Measurements from ENCODE around the gene FRY. TPM values are rescaled to one million over a fixed set of nuclear protein-coding genes. Genes with fewer than 3 reads are reported as not detected.

FRY gene
- total RNA-seq, 1 donor from 2014 or later: 112 TPM

DNA sequence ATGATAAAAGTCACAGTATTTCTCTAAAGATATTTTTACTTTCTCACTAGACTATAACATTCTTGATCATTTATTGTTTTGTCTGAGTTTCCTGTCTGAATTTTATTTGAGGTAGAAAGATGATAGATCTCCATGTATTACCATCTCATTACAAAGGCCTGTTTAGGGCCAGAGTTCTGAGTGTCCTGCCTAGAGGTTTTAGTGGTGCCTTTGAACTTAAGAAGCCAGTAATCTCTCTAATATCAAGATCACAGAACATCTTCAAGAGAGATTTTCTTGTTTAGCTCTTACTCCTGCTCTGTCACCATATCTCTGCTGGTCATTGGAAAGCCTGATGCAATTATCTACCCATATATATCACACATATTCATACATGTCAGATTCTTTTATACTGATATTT is 182.1 kb downstream of the FRY start:
- no peak for DNase-seq (ENCODE audit: low spot score)

DNA sequence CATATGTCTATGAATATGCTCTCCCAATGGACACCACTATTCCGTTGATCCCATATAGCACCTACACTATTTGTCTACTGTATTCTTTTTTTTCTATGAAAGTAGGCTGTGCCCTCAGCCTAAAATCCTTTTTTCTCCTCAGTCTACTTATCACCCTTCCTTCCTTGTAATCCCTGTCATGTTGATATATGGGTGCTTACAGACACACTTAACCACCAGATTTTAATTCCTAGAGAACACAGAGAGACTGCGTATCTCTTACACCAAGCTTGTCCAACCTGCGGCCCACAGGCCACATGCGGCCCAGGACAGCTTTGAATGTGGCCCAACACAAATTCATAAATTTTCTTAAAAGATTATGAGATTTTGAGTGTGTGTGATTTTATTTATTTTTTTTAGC is 182.5 kb downstream of the FRY start:
- no peak for DNase-seq (ENCODE audit: low spot score)

DNA sequence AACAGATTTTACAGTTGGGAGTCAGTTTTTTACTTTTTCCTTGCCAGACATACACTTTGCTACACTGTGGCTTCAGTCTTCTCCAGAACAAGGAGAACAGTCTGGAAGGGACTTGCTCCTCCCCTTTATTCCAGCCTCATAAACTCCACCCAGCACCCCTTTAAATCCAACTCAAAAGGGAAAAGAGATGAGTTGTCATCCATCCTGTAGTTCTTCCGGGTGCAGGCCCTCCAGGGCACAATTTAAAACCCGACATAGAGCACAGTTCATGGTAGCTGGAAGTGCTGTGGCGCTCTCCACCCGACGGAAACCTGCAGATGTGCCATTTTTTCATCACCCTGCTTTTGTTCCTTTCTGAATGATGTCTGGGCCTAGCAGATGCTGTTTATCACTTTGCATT is 184.7 kb downstream of the FRY start:
- DNase-seq (ENCODE audit: low spot score): no peak

DNA sequence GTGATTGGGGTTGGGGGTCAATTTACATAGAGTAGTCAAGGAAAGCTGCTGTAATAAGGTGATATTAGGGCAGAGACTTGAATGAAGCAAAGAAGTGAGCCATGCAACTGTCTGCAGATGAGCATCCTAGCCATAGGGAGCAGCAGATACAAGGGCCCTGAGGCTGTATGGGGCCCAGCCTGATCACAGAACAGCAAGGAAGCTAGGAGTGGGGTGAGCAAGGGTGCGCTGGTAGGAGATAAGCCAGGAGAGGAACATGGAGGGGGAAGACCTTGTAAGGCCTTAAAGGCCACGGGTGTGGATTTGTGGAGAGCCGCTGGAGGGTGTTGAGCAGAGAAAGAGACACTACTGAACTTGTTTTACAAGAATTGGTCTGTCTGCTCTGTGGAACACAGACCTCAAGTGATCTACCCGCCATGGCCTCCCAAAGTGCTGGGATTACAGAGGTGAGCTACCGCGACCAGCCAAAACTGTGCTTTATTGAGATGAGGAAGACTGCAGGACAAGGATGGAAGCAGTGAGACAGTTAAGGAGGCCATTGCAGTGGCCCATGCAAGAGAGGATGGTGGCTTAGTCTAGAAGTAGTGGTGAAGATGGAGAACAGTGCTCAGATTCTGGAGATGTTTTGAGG is 190.6 kb downstream of the FRY start:
- no peak for DNase-seq (ENCODE audit: low spot score)

DNA sequence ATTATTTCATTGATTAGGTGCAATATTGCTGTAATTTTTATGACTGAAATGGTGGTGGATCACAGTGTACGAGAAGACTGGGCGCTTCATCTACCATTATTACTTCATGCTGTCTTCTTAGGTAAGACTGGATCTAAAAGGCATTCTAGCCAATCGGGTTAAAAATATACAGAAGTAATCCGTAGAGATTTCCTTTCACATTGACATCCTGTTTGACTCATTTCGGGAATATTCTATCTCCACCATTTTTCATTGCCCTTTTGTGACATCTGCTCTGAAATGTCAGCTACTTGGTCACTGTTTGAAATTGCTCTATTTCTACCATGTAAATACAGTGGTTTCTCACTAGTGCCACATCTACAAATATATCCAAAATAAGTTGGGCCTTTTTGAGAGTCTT is 193.3 kb downstream of the FRY start:
- DNase-seq (ENCODE audit: low spot score): no peak

DNA sequence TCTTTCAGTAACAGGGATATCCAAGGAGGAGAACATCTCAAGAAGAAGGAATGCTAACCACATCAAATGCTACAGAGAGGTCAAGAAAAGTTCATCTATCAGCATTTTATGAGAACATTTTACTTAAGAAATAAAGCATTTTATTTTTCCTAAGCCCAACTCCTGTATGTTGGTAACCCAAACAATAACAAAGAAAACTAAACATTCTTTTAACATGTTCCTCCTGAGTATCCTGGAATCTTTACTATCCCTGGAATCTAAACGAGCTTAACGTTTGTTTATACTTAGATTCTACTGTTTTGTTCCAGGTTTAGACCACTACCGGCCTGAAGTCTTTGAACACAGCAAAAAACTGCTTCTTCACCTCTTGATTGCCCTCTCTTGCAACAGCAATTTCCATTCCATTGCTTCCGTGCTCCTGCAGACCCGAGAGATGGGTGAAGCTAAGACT is 193.9 kb downstream of the FRY start:
- no peak for DNase-seq (ENCODE audit: low spot score)

DNA sequence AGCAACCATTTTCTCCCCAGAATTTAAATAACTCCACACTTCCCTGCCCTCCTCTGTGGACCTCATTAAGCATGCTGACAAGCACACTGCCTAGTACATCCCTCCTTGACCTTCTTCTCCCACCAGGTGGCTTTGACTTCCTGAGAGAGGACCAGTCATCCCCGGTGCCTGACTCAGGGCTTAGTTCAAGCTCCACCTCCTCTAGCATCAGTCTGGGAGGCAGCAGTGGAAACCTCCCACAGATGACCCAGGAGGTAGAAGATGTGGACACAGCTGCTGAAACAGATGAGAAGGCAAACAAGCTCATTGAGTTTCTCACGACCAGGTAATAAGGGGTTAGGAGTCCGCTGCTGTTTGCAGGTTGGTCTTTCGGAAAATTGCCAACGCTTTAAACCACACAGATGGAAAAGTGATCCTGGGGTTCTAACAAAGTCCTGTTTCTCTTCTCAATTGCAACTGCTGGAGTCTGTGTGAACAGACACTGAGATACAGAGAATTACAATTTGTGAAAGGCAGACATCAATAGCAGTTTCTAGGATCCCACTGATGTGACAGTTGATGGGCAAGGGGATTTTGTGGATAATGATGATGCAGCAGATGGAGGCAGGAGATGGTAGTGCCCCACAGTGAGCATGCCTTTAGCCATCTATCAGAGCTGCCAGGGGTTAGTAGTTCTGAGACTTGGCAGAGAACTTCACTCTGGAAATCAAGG is 196.9 kb downstream of the FRY start:
- no peak for DNase-seq (ENCODE audit: low spot score)

DNA sequence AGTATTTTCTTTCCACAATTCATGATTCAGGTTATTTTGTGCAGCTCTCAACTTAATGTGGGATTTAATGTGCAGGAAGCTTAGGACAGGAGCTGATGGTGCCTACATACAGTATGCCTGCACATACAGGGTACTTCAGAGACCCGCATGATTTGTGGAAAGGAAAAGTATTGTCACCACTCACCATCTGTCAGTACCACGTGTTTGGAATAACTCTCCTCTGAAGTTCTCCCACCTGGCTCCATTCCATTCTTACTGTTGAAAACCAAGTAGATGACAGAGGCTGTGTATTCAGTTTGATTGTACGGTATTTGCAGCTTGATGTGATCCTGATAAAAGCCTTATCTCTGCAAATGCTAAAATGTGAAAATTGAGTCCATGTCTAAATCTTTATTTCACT is 197.9 kb downstream of the FRY start:
- DNase-seq (ENCODE audit: low spot score): no peak

DNA sequence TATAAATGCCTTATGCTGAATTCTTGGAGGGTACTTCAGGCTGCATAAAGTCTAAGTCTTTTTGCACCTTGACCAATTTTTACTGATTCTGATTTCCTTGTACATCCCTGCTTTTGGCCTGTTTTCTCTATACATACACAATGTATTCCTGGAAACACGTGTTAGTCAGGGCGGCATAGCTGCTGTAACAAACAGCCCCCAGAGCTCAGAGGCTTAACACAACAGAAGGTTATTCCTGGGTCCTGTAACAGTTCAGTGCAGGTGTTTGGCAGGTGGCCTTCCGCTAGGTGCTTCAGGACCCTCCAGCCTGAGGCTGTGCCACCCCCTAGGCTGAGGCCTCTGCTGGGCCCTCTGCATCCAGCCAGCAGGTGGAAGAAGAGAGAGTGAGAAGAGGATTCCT is 200.7 kb downstream of the FRY start:
- DNase-seq (ENCODE audit: low spot score): no peak

DNA sequence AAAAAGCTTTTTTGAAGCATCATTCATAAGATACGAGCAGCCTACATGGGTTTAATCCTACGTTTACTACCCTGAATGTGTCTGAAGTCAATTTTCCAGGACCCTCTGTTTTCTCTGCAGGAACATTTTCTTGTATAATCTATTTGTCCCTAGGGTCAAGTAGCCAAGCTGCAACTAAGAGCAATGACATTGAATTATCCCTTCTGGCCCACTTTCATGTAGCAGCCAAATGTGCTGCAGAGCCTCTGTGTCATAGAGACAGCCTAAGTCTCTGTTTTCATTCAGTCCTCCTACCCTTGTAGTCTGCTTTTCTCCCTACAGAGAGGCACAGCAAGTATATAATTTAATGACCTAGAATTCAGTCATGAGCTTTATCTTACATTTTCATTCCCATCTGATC is 201.5 kb downstream of the FRY start:
- no peak for DNase-seq (ENCODE audit: low spot score)

DNA sequence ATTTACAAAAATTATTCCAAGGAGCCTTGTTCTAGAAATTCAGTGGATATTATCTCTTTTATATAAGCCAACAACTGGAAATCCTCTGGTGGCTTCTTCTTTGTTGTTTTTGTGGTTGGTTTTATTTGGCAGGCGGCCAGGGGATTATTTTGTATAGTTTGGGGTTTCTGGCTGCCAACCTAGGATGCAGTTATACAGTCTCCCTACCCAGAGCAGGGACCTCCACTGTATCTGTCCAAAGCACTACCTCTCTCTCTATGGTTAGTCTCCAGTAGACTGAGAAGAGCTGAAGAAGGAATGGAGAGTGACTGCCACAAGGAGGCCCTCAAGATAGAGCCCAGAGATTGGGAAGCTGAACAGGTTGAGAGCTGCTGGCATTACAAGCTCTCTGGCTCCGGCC is 203.3 kb downstream of the FRY start:
- DNase-seq (ENCODE audit: low spot score): no peak

DNA sequence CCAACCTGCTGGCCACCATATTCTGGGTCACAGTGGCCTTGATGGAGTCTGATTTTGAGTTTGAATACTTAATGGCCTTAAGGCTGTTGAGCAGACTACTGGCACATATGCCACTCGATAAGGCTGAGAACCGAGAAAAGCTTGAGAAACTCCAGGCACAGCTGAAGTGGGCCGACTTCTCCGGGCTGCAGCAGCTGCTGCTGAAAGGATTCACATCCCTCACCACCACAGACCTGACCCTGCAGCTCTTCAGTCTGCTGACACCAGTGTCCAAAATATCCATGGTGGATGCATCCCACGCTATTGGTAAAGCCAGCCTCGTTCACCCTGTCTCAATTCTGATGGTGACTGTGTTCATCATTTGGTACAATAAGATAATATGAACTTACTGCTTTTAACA is 206.1 kb downstream of the FRY start:
- no peak for DNase-seq (ENCODE audit: low spot score)

DNA sequence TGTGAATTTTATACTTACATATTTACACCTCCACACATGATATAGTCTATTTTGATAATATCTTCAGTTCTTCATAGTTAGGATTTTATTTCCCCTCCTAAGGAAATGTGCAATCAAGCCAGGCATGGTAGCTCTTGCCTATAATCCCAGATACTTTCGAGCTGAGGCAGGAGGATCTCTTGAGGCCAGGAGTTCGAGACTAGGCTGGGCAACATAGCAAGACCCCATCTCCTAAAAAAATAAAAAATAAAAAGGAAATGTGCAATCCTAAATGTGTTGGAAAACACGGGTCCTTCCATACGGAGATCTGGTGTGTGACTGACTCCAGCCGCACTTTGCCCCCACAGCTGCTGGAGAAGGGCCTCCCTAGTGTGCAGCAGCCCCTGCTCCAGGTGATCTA is 212.1 kb downstream of the FRY start:
- no peak for DNase-seq (ENCODE audit: low spot score)

DNA sequence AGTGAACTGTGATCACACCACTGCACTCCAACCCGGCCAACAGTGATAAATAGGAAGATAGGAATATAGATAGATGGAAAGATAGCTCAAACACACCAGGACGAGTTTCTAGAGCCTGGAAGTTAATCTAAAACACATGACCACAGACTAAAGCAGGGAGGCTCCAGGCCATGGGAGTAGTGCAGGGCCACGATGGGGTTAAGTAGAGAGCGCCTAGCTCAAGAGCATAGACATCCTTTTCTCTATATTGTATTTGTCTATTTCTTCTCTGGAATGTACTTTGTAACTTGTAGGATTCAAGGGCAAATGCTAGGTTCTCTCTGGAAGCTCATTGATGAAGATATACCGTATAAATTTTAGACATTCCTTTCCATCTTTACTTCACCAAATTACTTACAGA is 214.0 kb downstream of the FRY start:
- no peak for DNase-seq (ENCODE audit: low spot score)

DNA sequence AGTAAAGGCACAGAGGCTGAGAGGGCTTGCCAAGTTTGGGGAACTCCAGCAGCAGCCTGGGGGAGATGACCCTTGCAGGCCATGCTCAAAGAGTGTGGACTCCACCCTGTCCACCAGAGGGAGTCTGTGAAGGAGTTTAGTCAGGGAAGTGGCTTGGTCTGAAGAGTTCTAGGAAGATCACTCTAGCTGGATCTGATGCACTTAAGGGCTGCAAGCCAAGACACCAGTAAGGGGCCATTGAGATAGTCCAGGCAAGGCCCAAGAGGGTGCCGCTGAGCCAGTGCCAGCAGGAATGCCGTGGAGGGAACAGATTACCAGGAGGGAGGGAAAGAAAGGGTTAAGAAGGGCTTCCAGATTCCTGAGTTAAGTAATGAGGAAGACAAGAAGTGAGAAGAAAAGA is 214.9 kb downstream of the FRY start:
- DNase-seq (ENCODE audit: low spot score): peak; percentile 43

DNA sequence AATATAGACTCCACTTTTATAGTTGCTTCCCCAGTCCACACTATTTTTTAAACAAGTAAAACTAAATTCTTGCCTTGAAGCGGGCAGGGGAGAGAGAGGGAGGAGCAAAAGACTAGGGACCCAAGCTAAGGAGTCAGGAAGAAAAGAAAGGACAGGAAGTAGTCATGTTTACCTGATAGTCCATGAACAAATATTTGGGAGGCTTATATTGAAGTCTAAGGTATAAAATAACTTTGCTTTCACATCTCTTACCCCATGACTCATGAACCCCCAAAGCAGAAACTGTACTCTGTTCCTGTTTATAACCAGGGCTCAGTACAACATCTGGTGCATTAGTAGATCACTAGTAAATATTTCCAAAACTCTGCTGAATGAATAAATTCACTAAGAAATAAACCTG is 216.3 kb downstream of the FRY start:
- DNase-seq (ENCODE audit: low spot score): no peak

DNA sequence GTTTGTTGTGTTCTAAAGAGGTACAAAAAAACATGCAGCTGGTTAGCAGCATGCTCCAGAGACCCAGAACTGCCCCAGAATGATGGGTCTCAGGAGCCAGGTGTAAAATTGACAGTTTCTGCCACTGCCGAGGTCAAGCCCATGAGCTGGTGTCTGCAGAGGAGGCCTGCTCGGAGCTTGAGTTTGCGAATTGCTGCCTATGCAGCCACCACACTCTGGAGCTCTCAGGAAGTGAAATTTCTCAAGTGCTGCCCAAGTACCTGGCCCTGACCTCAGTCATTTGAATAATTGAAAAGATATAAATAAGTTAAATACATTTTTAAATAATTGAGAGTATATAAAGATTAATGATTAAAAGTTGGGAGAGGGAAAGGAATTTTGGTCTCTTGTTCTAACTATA is 217.2 kb downstream of the FRY start:
- no peak for DNase-seq (ENCODE audit: low spot score)

DNA sequence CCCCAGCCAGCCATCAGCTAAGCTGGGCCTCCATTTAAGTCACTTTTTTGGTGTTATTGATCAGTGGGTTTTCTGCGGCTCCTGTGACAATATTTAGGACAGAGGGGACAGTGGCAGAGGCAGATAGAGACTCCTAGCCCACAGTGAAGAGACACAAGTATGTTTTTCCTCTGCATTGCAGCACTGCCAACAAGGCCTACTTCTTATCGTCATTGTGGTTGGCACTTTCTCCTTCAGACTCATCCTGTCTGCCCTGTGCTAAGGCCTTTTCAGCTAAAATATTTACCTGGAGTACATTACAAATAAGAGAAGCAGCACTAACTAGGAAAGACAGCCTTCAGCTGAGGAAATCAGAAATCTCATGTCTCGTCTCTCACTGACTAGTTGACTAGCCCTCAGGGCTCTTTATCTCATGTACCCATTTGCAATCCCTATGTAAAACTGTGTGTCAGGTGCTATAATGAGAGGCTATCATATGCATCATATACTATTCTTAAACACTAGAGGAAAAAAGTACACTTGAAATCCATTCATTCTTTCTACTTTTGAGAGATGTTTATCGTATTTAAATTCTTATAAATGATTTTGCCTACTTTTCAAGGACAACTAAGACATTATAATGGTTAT is 221.4 kb downstream of the FRY start:
- no peak for DNase-seq (ENCODE audit: low spot score)

DNA sequence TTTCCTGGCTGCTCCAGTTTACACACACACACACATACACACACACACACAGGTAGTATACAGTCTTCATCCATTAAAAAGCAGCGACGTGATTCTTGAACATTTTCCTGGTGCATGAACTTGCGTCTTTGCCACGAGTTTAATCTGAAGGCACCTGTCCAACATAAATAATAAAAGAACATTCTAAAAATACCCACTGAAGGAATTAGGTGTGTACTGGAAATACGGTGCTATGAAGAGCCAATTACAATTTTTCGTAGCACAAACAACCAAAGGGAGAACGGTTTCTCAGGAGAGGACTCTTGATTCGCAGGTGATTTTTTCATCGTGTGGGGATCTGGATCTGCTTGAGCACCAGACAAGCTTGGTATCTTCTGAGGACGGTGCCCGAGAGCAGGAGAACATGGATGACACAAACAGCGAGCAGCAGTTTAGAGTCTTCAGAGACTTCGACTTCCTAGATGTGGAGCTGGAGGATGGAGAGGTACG is 222.4 kb downstream of the FRY start:
- peak; percentile 78 for DNase-seq (ENCODE audit: low spot score)

DNA sequence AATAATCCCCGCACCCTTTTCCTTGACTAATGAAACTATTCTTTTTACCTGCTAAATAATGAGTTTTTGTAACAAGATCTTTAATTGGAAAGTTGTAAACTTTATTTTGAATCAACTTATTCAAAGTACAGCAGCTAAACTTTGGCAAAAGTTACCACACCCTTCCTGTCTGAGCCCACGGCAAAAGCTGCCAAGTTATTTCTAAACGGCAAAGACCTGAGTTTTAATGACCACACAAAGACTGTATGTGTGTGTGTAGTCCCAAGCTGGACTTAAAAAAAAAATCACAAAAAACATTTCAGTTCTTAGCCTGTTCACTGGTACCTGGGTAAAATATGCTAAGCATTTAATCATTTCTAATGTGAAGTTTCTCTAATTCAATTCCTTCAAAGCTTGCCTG is 222.8 kb downstream of the FRY start:
- no peak for DNase-seq (ENCODE audit: low spot score)

DNA sequence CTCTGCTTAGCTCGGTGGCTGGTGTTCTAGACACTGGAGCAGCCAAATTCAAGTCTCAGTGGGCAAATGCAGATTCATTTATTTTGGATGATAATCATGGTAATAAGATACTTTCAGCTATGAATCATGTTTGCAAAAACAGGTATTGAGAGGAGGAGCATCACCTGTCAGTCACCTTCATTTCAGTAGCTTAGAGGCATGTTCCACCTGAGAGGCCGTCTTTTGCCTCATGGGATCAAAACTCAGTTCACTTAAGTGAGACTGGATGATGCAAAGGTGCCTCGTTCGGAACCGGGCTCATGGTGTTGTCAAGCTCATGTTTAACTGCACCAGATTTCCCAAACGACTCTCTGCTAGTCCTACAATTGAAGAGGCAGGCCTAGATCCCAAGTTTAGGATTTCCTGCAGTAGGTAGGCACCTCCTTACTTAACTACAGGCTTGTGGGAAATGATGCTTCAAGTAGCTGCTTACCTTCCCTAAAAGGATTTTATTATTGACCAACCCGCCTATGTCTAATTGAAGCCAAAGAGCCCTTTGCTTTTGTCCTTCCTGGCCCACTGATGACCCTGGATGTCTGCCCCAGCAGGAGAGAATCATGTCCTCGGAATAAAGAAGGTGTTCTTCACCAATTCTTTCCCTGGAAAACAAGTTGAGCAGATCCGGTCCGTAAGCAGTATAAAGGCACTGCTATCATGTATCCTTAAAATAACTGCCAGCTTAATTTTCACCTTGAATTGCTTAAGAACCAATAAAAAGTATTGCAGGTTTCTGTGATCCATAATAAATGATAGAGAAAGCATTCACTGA is 223.5 kb downstream of the FRY start:
- DNase-seq (ENCODE audit: low spot score): no peak

DNA sequence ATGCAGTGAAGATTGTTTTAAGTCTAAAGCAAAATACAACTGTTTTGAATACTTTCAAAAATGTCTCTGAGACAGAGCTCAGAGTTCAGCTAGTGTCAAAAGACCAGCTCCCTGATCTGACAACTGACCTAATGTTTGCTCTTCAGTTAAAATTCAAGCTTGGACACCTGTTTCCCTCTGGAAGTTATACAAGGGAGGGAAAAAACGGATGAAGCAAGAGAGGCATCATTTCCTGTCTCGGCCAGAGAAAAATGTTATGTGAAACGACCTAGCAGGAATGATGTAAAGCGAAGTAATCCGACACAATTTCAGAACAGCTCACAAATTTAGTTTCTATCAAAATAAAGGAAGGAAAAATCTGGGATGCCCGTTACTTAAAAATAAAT is 224.1 kb downstream of the FRY start:
- no peak for DNase-seq (ENCODE audit: low spot score)

All from mucosa of gallbladder (tissue), 1 donor.